Calu3 (cell line): ENCODE results near the gene MAP7. TPM values are rescaled to one million over a fixed set of nuclear protein-coding genes. Genes with fewer than 3 reads are reported as not detected.

ENCODE experiments used
- BruUV-seq: library from RNA; stranded (reverse); fragments of 400-500 nt; replicated peaks from 2 replicates; lab custom pipeline; 2021; lab: Mats Ljungman, UMichigan
- CTCF ChIA-PET: fragments of 300-600 bp; sonication (Branson Sonifier 250); formaldehyde crosslinking; loops from one replicate; lab custom pipeline; 2022; ENCODE audit warnings: antibody characterized with exemption; lab: Charles Lee
- DNase-seq: peaks from one replicate; pipeline ENCODE4 v3.0.0; 2022
- H3K27ac Mint-ChIP-seq: one replicate; pipeline ENCODE4 v1.8.0; 2022; ENCODE audit warnings: mixed read lengths; ENCODE audit not compliant: unreplicated experiment
- H3K27me3 Mint-ChIP-seq: one replicate; pipeline ENCODE4 v1.8.0; 2022; ENCODE audit warnings: mixed read lengths; ENCODE audit not compliant: unreplicated experiment
- H3K36me3 Mint-ChIP-seq: one replicate; pipeline ENCODE4 v1.8.0; 2022; ENCODE audit warnings: mild to moderate bottlenecking, moderate library complexity, mixed read lengths; ENCODE audit not compliant: insufficient read depth, unreplicated experiment
- H3K4me1 Mint-ChIP-seq: one replicate; pipeline ENCODE4 v1.8.0; 2022; ENCODE audit warnings: mild to moderate bottlenecking, low read depth, mixed read lengths; ENCODE audit not compliant: unreplicated experiment
- H3K4me3 Mint-ChIP-seq: one replicate; pipeline ENCODE4 v1.8.0; 2022; ENCODE audit warnings: mild to moderate bottlenecking, low read depth, moderate library complexity, mixed read lengths; ENCODE audit not compliant: unreplicated experiment
- H3K9me3 Mint-ChIP-seq: one replicate; pipeline ENCODE4 v1.8.0; 2022; ENCODE audit warnings: low read depth, mixed read lengths; ENCODE audit not compliant: unreplicated experiment
- CTCF ChIP-seq: fragments of 200-600 bp; IDR thresholded peaks from one replicate; pipeline ENCODE4 v1.8.0; 2022; ENCODE audit warnings: antibody characterized with exemption; ENCODE audit not compliant: unreplicated experiment
- intact Hi-C: fragments of 100-400 bp; cut with micrococcal nuclease; formaldehyde crosslinking; loops from one replicate; pipeline ENCODE4 v1.10.0; 2022; ENCODE audit not compliant: unreplicated experiment
- total RNA-seq: library from RNA; stranded (reverse); gene quantifications from 2 replicates; pipeline ENCODE4 v1.2.3, GENCODE V29; 2022

Gene MAP7
- total RNA-seq, 1 experiment from 2014 or later, result 30.1 TPM

- BruUV-seq, result no TSS peak
- no peak overlapping the region for H3K27ac Mint-ChIP-seq
- intact Hi-C loops, result no loop called here
- DNase-seq, result no peak
- no peak overlapping the region for H3K4me3 Mint-ChIP-seq
- CTCF ChIA-PET, result no interaction called here
- H3K4me1 Mint-ChIP-seq, result peaks cover 20% of the 10 kb centered on the region
- no peaks in the 10 kb centered on the region for H3K9me3 Mint-ChIP-seq
- no peak for TF ChIP-seq CTCF
- no peaks in the 10 kb centered on the region for H3K36me3 Mint-ChIP-seq
- no peaks in the 10 kb centered on the region for H3K27me3 Mint-ChIP-seq
Observed at GRCh38 chr6:136526937-136527336, 23.3 kb downstream of the MAP7 start.

- no peak overlapping the region for H3K27ac Mint-ChIP-seq
- H3K36me3 Mint-ChIP-seq, result no peaks in the 10 kb centered on the region
- DNase-seq, result no peak
- H3K4me1 Mint-ChIP-seq, result peaks cover 20% of the 10 kb centered on the region
- intact Hi-C loops, result no loop called here
- H3K27me3 Mint-ChIP-seq, result no peaks in the 10 kb centered on the region
- no peaks in the 10 kb centered on the region for H3K9me3 Mint-ChIP-seq
- TF ChIP-seq CTCF, result no peak
- no TSS peak for BruUV-seq
- CTCF ChIA-PET, result no interaction called here
- H3K4me3 Mint-ChIP-seq, result no peak overlapping the region
Observed at GRCh38 chr6:136526196-136526930, 23.9 kb downstream of the MAP7 start.

GRCh38 chr6:136525586-136526195 is 24.5 kb downstream of the MAP7 start:
- Mint-ChIP-seq H3K27me3 (no peaks in the 10 kb centered on the region), H3K4me3 (no peak overlapping the region), H3K9me3 (no peaks in the 10 kb centered on the region), H3K4me1 (peaks cover 23% of the 10 kb centered on the region), H3K36me3 (no peaks in the 10 kb centered on the region), H3K27ac (no peak overlapping the region)
- DNase-seq, result no peak
- CTCF ChIA-PET, result no interaction called here
- intact Hi-C loops, result no loop called here
- BruUV-seq, result no TSS peak
- no peak for TF ChIP-seq CTCF

DNA sequence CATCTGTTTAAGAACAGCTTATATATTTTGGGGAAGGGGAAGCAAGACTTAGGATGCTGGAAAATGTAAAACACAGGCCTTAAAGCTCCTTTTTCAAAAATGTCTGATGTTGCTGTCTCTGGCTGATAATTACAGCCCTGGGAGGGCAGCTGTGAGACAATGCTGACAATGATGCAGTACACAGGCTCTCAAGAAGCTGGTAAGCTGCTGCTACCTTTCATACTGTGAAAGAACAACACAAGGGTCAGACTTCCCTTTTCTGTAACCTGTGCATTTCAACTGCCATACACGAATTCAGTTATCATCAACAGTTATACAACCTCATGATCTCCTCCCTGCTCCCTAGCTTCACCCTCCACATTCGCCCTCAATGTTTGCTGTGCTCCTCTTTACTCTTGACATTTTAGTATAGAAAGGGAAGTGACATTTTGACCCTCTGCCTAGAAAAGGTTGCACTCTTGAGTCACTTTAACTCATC is 25.2 kb downstream of the MAP7 start:
- intact Hi-C loops, result no loop called here
- H3K27ac Mint-ChIP-seq, result no peak overlapping the region
- peaks cover 30% of the 10 kb centered on the region for H3K4me1 Mint-ChIP-seq
- H3K27me3 Mint-ChIP-seq, result no peaks in the 10 kb centered on the region
- CTCF ChIA-PET, result no interaction called here
- no peaks in the 10 kb centered on the region for H3K9me3 Mint-ChIP-seq
- no peak for TF ChIP-seq CTCF
- no TSS peak for BruUV-seq
- H3K36me3 Mint-ChIP-seq, result no peaks in the 10 kb centered on the region
- no peak for DNase-seq
- H3K4me3 Mint-ChIP-seq, result no peak overlapping the region
